Parathyroid adenoma (tissue), 2 donors: ENCODE results near the gene PTTG2.

Experiments
- H2AFZ ChIP-seq: fragments of 300-600 bp; sonication (generic); one replicate; pipeline ENCODE4 v1.7.0; 2017; ENCODE audit warnings: antibody characterized with exemption, mild to moderate bottlenecking
- H3K27ac ChIP-seq: fragments of 300-600 bp; sonication (generic); one replicate; pipeline ENCODE4 v1.7.0; 2017
- H3K27me3 ChIP-seq: fragments of 300-600 bp; sonication (generic); one replicate; pipeline ENCODE4 v1.7.0; 2017; ENCODE audit warnings: low read length; ENCODE audit not compliant: control insufficient read depth, insufficient read depth
- H3K36me3 ChIP-seq: fragments of 300-600 bp; sonication (generic); one replicate; pipeline ENCODE4 v1.7.0; 2017; ENCODE audit warnings: low read length; ENCODE audit not compliant: control insufficient read depth, insufficient read depth
- H3K4me1 ChIP-seq: fragments of 300-600 bp; sonication (generic); one replicate; pipeline ENCODE4 v1.7.0; 2017; ENCODE audit warnings: control low read depth
- H3K4me2 ChIP-seq: fragments of 300-600 bp; sonication (generic); one replicate; pipeline ENCODE4 v1.7.0; 2017; ENCODE audit warnings: low read length
- H3K4me3 ChIP-seq: fragments of 300-600 bp; sonication (generic); one replicate; pipeline ENCODE4 v1.7.0; 2017; ENCODE audit warnings: low read depth, low read length
- H3K79me2 ChIP-seq: fragments of 300-600 bp; sonication (generic); one replicate; pipeline ENCODE4 v1.7.0; 2017; ENCODE audit warnings: control low read depth
- H3K9ac ChIP-seq: fragments of 300-600 bp; sonication (generic); one replicate; pipeline ENCODE4 v1.7.0; 2017; ENCODE audit warnings: mild to moderate bottlenecking
- H3K9me3 ChIP-seq: fragments of 300-600 bp; sonication (generic); one replicate; pipeline ENCODE4 v1.7.0; 2017; ENCODE audit warnings: low read length; ENCODE audit not compliant: control insufficient read depth
- TF ChIP-seq, protein P1 (sequence below): fragments of 300-600 bp; sonication (generic); IDR thresholded peaks from one replicate; pipeline ENCODE4 v1.7.0; 2017; ENCODE audit warnings: antibody characterized with exemption, mild to moderate bottlenecking
- donor health status: primary hyperparathyroidism.

The PTTG2 gene

DNA sequence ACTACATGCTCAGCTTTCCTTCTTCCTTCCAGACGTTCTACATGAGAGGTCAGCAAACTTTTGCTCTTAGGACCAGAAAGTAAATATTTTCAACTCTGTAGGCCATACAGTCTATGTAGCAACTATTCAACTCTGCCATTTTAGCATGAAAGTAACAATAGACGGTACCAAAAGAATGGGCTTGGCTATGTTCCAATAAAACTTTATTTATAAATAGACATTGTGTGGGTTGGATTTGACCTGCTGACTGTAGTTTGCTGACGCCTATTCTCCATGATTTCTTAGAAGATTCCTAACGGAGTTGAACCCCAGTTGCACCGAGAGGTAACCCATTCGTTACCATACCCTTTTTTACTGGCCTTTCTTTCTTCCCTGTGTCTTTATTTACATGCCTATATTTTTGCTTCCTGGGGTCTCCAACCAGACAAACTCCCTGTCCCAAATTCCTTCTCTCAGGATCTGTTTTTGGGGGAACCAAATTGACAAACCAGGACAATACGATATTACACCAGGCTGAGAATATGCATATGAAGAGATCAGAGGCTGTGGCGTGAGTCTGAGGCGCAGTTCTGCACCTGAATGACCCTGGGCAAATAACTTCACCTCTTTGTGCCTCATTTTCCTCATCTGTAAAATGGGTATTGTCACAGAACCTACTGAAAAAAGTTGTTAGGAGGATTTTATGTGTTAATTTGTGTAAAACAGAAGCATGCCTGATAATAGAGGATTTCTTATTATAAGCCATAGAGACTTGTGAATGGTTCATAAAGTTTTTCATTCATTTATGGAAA, 10.4 kb upstream of the PTTG2 start:
- no peak overlapping the region for H3K9ac ChIP-seq
- H2AFZ ChIP-seq = no peak overlapping the region
- no peaks in the 10 kb centered on the region for H3K27me3 ChIP-seq
- no peaks in the 10 kb centered on the region for H3K79me2 ChIP-seq
- no peaks in the 10 kb centered on the region for H3K9me3 ChIP-seq
- no peak overlapping the region for H3K27ac ChIP-seq
- no peaks in the 10 kb centered on the region for H3K36me3 ChIP-seq
- H3K4me1 ChIP-seq = no peaks in the 10 kb centered on the region
- TF ChIP-seq, protein P1, sequence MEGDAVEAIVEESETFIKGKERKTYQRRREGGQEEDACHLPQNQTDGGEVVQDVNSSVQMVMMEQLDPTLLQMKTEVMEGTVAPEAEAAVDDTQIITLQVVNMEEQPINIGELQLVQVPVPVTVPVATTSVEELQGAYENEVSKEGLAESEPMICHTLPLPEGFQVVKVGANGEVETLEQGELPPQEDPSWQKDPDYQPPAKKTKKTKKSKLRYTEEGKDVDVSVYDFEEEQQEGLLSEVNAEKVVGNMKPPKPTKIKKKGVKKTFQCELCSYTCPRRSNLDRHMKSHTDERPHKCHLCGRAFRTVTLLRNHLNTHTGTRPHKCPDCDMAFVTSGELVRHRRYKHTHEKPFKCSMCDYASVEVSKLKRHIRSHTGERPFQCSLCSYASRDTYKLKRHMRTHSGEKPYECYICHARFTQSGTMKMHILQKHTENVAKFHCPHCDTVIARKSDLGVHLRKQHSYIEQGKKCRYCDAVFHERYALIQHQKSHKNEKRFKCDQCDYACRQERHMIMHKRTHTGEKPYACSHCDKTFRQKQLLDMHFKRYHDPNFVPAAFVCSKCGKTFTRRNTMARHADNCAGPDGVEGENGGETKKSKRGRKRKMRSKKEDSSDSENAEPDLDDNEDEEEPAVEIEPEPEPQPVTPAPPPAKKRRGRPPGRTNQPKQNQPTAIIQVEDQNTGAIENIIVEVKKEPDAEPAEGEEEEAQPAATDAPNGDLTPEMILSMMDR = no peak
- no peak overlapping the region for H3K4me3 ChIP-seq
- no peak overlapping the region for H3K4me2 ChIP-seq

DNA sequence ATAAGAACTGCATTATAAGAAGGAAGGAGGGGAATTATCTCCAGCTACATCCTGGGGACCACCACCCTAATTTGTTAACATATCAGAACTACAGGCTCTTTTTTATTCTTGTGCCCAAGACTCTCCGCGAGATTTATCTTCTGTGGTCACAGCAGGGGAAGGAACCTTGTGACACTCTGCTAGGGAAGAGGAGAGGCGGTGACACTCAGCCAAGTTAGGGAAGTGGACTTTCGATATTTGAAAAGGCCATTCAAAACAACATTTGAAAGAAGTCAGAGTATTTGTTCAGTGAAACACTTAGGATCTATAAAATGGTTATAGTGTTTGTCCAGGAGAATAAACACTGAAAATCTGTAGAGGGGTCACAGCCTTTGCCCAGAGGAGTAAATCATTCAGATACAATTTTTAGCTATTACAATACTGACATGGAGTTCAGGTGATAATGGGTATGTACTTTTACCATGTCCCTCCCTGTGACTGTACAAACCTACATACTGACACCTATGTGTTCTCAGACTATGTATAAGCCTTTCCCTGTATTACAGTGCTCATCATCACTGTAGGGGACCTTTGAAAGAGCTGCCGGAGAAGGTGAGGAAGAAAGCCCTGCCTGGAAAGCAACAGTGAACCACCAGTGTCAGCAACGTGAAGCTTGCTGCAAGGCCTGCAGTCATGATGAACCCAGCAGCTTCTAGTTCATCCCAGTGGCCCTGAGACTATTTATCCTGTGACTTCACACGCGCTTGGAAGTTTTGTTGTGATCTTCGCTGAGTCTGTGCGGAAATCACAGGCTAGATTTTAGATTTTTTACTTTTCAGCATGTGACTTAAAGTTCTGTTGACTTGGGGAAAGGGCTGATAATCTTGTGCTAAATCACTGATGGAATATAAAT, 8.5 kb upstream of the PTTG2 start:
- TF ChIP-seq, protein P1 = no peak

DNA sequence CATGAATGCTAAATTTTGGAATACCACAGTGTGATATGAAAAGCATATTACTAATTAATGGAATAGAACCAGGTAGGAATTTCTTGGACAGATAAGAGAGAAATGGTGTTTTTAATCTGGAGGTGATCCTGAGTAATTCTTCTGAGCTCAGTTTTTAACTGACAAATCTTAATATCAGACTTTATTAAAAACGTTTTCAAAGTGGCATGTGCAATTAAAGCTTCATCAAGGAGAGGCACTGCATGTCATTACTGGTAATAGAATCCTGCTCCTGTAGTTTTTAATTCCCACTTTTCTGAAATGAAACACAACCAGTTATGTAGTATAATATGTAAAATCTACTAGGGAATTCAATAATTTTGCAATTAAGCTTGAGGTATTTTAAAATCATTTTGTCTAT, 7.0 kb upstream of the PTTG2 start:
- no peak overlapping the region for H3K27ac ChIP-seq
- H3K4me2 ChIP-seq = no peak overlapping the region
- TF ChIP-seq, protein P1 = no peak

More for the DNA sequence above, 8.5 kb upstream of the PTTG2 start:
- Histone ChIP-seq H3K36me3 (no peaks in the 10 kb centered on the region), H3K4me1 (no peaks in the 10 kb centered on the region), H3K9ac (no peak overlapping the region), H3K27me3 (no peaks in the 10 kb centered on the region), H3K4me3 (no peak overlapping the region), H2AFZ (no peak overlapping the region), H3K4me2 (no peak overlapping the region), H3K79me2 (no peaks in the 10 kb centered on the region), H3K9me3 (no peaks in the 10 kb centered on the region), H3K27ac (no peak overlapping the region)

DNA sequence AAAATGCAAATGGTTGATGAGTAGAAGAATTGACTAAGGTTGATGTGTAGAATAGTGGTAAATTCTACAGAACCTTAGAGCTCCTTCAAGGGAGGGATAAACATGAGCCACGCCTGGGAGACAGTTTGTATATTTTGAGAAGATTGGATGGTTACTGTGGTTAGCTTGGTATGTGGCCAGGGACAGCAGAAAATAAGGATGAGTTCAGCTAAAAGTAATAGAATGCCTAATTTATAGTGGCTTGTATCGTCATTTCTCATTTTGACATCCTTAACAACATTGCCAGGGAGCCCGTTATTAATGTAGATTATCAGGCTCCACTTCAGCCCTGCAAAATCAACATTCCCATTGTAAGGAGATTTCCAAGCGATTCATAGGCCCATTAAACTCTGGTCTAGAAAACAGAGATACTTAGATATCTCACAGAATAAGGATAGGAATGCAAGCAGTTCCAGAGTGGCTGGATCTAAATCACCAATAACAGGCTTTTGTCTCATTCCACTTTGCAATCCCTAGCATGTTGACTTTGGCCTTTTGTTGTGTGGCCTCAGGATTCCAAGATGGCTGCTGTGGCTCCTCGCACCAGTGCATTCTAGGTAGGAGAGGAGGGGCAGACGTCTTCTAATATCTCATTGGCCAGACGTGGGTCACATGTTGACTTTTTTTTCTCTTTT, 6.4 kb upstream of the PTTG2 start:
- Histone ChIP-seq H3K36me3 (no peaks in the 10 kb centered on the region), H3K4me1 (no peaks in the 10 kb centered on the region), H3K27me3 (no peaks in the 10 kb centered on the region), H3K27ac (no peak overlapping the region), H3K79me2 (no peaks in the 10 kb centered on the region), H2AFZ (no peak overlapping the region), H3K9me3 (no peaks in the 10 kb centered on the region), H3K9ac (no peak overlapping the region), H3K4me3 (no peak overlapping the region), H3K4me2 (no peak overlapping the region)
- TF ChIP-seq, protein P1 = no peak

More for the DNA sequence above, 7.0 kb upstream of the PTTG2 start:
- no peaks in the 10 kb centered on the region for H3K27me3 ChIP-seq
- H3K9me3 ChIP-seq = no peaks in the 10 kb centered on the region
- no peak overlapping the region for H3K4me3 ChIP-seq
- H2AFZ ChIP-seq = no peak overlapping the region
- no peaks in the 10 kb centered on the region for H3K79me2 ChIP-seq
- H3K4me1 ChIP-seq = no peaks in the 10 kb centered on the region
- no peaks in the 10 kb centered on the region for H3K36me3 ChIP-seq
- no peak overlapping the region for H3K9ac ChIP-seq
